Parathyroid adenoma (tissue), 2 donors: ENCODE results near the gene DSP.

Experiments used
- H2AFZ ChIP-seq: fragments of 300-600 bp; sonication (generic); one replicate; pipeline ENCODE4 v1.7.0; 2017; ENCODE audit warnings: antibody characterized with exemption, mild to moderate bottlenecking
- H3K27ac ChIP-seq: fragments of 300-600 bp; sonication (generic); one replicate; pipeline ENCODE4 v1.7.0; 2017
- H3K27me3 ChIP-seq: fragments of 300-600 bp; sonication (generic); one replicate; pipeline ENCODE4 v1.7.0; 2017; ENCODE audit warnings: low read length; ENCODE audit not compliant: control insufficient read depth, insufficient read depth
- H3K36me3 ChIP-seq: fragments of 300-600 bp; sonication (generic); one replicate; pipeline ENCODE4 v1.7.0; 2017; ENCODE audit warnings: low read length; ENCODE audit not compliant: control insufficient read depth, insufficient read depth
- H3K4me1 ChIP-seq: fragments of 300-600 bp; sonication (generic); one replicate; pipeline ENCODE4 v1.7.0; 2017; ENCODE audit warnings: control low read depth
- H3K4me2 ChIP-seq: fragments of 300-600 bp; sonication (generic); one replicate; pipeline ENCODE4 v1.7.0; 2017; ENCODE audit warnings: low read length
- H3K4me3 ChIP-seq: fragments of 300-600 bp; sonication (generic); one replicate; pipeline ENCODE4 v1.7.0; 2017; ENCODE audit warnings: low read depth, low read length
- H3K79me2 ChIP-seq: fragments of 300-600 bp; sonication (generic); one replicate; pipeline ENCODE4 v1.7.0; 2017; ENCODE audit warnings: control low read depth
- H3K9ac ChIP-seq: fragments of 300-600 bp; sonication (generic); one replicate; pipeline ENCODE4 v1.7.0; 2017; ENCODE audit warnings: mild to moderate bottlenecking
- H3K9me3 ChIP-seq: fragments of 300-600 bp; sonication (generic); one replicate; pipeline ENCODE4 v1.7.0; 2017; ENCODE audit warnings: low read length; ENCODE audit not compliant: control insufficient read depth
- CTCF ChIP-seq: fragments of 300-600 bp; sonication (generic); IDR thresholded peaks from one replicate; pipeline ENCODE4 v1.7.0; 2017; ENCODE audit warnings: antibody characterized with exemption, mild to moderate bottlenecking
- donor health status: primary hyperparathyroidism.

Gene DSP

GRCh38 chr6:7633361-7633760 lies 91.9 kb downstream of the DSP start:
- H3K9ac ChIP-seq = no peak overlapping the region
- H3K27ac ChIP-seq = no peak overlapping the region
- H3K79me2 ChIP-seq = no peaks in the 10 kb centered on the region
- TF ChIP-seq CTCF = no peak
- H3K27me3 ChIP-seq = no peaks in the 10 kb centered on the region
- H3K36me3 ChIP-seq = no peaks in the 10 kb centered on the region
- no peaks in the 10 kb centered on the region for H3K4me1 ChIP-seq
- H3K4me3 ChIP-seq = no peak overlapping the region
- H3K9me3 ChIP-seq = no peaks in the 10 kb centered on the region
- H3K4me2 ChIP-seq = no peak overlapping the region
- H2AFZ ChIP-seq = no peak overlapping the region

GRCh38 chr6:7636151-7636550 lies 94.7 kb downstream of the DSP start:
- Histone ChIP-seq H2AFZ (no peak overlapping the region), H3K9me3 (no peaks in the 10 kb centered on the region), H3K4me3 (no peak overlapping the region), H3K9ac (no peak overlapping the region), H3K27me3 (no peaks in the 10 kb centered on the region), H3K4me1 (no peaks in the 10 kb centered on the region), H3K27ac (no peak overlapping the region), H3K79me2 (no peaks in the 10 kb centered on the region), H3K4me2 (no peak overlapping the region), H3K36me3 (no peaks in the 10 kb centered on the region)
- TF ChIP-seq CTCF = no peak
